GM19372 (cell line): ENCODE data around the gene FNDC3B.

Experiments
- ATAC-seq: cut with Tn5 transposase; IDR thresholded peaks from one replicate; pipeline ENCODE4 v1.9.1; 2021; ENCODE audit warnings: mild to moderate bottlenecking, low read depth, moderate library complexity; ENCODE audit not compliant: unreplicated experiment

Gene FNDC3B

DNA sequence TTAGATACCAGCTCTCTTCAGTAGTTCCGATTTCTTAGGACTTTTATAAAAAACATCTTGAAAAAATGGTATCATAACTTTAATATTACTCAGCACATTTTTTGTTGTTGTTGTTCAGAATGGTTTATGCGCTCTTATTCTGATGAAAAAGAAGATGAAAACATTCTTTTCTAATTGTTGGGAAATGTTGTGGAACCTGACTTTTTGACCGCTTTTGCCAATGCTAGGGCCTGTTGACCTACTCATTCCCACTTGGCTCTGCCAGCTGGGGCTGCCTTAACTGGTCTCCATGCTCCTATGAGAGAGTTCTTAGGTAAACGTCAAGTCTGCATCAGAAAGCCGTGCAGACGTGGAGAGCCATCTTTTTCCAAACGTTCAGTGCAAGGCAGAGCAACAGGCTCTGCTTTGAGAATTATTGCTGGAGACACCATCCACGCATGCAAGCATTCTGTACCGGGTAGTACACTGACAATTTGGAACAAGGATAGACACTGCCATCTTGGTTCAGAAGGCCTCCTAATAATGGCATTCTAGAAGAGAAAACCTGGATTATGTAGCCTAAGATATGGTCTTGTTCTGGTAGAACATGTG lies 232.1 kb downstream of the FNDC3B start:
- ATAC-seq, result no peak

DNA sequence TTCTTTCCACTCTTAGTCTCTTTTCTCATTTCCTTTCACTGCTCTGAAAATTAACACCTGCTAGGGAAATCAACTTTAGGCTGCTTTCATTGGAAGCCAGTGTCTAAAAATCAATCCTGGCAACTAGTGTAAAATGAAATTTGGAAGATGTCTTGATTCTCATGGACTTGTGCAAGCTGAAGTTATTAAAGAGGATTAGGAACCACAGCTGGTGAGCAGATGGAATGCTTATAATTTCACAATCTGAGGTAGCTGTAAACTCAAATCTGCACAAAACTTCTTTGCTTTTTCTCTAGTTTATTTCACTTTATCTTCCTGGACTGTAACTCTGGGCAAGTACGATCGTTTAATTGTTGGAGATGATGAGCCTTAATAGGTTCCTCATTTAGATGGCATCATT lies 233.3 kb downstream of the FNDC3B start:
- no peak for ATAC-seq

- no peak for ATAC-seq
Observed at GRCh38 chr3:172273378-172273777, 234.0 kb downstream of the FNDC3B start.

GRCh38 chr3:172274906-172275305 lies 235.5 kb downstream of the FNDC3B start:
- no peak for ATAC-seq

DNA sequence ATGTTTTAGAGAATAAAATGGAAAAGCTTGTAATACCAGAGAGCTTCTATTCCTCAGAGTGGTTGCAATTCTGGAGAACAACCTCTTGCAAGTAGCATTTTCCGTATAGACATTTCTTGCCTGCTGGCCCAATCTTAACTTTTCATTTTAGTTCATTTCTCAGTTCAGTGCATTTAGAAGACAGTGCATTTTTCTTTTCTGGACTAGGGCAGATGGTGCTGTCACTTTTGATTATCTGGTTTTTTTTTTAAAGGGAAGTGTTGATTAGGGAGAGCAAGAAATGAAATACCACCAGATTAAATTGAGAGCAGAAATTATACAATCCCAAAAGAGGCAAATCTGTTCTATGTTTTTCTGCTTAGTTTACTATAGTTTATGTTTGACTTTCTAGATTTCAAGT lies 236.2 kb downstream of the FNDC3B start:
- no peak for ATAC-seq

- ATAC-seq, result no peak
Observed at GRCh38 chr3:172276103-172276502, 236.7 kb downstream of the FNDC3B start.

- no peak for ATAC-seq
Observed at GRCh38 chr3:172277151-172277652, 237.8 kb downstream of the FNDC3B start.

DNA sequence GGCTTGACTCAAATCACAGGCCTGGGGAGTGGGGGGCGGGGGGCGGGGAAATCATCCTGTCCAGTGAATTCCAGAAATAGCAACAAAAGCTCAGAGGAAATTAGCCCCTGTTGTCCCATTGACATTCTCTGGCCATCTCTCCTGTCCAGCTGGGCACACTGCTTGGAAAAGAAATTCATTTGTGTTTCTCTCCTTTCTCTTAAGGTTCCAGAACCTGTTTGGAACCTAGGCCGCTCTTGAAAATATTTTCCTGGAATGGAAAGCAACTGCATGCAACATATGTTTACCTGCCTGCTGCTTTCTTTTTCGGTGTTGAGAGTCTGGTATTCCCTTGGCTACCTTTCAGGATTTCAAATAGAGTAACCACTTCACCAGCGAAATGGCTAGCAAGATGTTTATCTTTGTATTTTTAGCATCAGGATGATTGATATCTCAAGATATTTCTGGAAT lies 239.8 kb downstream of the FNDC3B start:
- ATAC-seq, result no peak

- ATAC-seq, result no peak
Observed at GRCh38 chr3:172279974-172280373, 240.6 kb downstream of the FNDC3B start.

GRCh38 chr3:172280406-172281051 lies 241.2 kb downstream of the FNDC3B start:
- no peak for ATAC-seq

DNA sequence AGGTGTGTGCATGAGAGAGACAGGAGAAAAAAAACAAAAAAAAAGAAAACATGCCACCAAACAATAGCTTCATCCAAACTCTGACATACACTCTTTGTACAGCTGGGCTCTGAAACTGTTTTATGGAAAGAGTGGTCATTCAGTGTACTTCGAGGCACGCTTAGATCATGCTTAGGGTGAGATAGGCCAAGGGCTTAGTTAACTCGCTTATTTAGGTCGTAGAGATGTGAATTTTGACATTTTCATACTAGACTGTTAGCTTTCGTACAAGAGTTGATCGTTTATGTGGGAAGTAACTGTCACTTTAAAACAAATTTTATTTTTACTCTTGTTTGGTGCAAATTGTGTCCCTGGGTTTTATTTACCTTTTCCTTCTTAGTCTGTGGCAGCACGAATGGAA lies 242.5 kb downstream of the FNDC3B start:
- ATAC-seq, result no peak

DNA sequence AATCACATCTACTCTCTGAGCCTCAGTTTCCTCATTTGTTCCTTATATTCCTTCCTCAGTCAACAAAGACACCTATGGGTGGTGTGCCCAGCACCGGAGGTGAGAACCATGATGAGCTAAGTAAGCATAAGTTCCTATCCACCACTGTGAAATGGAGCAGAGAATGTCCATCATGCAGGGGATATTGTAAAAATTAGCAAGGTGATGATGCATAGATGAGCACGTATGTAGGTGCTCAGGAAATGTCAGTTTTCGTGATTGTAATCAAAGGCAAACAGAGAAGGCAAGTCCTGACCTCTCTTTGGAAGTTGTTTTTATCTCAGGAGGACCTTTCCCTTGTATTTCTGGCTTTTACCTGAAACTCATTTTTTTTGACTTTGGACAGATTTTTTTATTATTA lies 243.5 kb downstream of the FNDC3B start:
- no peak for ATAC-seq

- ATAC-seq, result no peak
Observed at GRCh38 chr3:172283841-172284357, 244.5 kb downstream of the FNDC3B start.

DNA sequence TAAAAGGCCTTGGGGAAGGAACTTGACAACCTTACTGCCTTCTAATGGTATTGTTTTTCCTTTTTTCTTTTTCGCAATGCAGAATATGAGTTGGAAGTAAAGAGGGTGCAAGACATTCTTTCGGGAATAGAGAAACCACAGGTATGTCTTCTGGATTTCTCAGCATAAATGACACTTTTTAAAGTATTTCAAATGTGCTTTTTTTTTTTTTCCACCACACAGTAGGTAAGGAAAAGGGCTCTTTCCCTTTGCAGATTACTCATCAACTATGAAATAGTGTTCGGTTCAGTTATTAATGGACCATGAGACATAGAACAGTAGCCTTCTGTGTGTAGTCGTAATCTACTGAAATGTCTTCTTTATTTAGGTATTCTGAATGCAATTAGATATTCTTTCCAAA lies 246.5 kb downstream of the FNDC3B start:
- no peak for ATAC-seq

DNA sequence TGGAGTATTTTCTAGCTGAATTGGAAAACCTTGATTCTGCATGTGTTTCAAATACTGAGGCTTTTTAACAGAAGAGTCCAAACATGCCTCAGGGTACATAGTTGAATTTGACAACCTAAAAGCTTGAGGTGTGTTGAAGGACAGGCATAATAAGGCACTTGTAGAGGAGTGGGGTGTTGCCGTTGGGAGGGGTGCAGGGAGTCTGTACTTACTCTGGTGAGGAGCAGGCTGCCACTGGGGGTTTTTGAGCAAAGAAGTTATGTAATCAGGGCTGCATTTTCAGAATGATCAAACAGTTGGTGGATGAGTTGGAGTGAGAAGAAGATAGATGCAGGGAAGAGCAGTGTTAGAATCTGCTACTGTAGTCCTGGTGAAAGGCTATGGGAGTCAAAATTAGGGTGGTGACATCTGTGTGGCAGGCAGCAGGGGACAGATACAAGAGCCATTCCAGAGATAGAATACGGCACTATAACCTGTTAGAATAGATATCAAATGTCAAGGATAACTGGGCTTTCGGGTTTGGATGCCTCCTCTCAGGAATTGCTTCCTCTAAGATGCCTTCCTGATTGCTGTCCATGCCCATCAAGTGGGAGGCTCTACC lies 247.3 kb downstream of the FNDC3B start:
- ATAC-seq, result no peak

DNA sequence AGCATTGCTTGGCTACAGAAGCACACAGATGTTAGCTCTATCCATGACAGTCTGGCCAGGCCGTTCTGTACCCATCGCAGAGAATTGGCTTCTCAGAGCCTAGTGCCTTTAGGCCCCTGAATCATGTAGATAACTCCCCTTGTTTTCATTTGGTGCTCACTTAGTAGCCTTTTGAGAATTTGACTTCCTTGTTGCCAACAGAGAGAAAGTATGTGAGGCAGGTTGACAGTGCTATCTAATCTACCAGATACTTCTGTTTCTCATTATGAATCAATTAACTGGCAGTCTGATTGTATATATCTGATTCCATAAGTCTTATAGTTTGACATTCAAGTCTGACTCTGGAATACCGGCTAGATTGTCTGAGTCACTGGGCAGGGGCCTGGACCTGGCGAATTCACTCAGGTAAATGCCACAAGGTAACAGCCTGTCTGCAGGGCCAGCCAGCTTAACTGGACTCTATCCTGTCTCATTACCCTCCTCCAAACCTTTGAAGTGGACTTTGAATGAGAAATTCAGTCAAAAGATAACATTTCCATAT lies 248.6 kb downstream of the FNDC3B start:
- ATAC-seq, result no peak

DNA sequence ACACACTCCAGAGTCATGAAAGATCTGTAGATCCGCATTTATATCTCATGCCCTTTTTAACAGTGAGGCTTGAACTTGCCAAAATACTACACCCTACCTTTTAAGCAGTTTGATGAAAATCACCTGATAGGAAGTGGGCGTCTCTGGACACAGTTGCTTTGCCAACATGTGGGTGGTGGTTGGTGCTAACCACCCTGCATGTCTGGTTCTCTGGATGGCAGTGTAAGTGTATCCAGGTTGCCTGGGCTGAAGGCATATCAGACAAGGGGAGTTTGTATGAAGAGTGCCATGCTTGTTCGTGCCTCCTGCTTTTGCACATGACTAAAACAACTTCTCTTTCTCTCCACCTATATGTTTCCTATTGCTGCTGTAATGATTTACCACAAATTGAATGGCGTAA lies 249.3 kb downstream of the FNDC3B start:
- no peak for ATAC-seq

GRCh38 chr3:172289583-172289982 lies 250.2 kb downstream of the FNDC3B start:
- no peak for ATAC-seq

GRCh38 chr3:172290457-172290856 lies 251.1 kb downstream of the FNDC3B start:
- ATAC-seq, result no peak

DNA sequence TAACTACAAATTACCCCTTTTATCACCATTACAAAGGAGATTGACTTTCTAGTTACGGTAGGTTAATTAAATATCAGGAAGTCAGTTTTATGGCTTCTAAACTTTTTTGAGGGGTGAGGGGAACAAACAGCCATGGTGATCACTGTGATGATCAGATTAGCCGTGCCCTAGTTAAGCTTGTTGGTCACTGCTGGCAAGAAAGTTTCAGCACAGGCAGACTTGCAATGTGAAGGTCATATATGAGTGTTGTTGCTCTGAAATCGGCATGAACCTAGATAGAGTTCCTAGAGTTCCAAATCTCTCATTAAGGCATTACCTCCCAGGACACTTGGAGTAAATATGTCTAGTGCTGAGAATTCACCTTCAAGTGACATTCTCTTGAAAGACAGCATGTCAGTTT lies 252.3 kb downstream of the FNDC3B start:
- no peak for ATAC-seq

DNA sequence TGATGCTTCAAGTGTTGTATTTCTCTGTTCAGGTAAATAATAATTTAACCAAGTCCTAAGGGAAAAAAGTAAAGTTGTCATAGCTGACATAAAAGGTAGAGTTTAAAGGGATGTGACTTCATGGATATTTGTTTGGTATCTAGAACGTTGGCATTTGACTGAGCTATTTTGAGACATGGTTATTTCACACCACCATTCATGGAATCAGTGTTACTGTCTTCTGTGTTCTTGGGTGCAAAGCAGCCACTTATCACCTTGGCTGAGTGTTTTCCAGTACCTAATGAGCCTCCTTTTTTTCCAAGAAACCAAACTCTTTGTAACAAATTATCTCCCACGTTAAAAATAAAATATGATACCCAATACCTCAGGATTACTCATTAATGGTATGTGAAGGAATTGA lies 253.0 kb downstream of the FNDC3B start:
- no peak for ATAC-seq
